ENCODE data around the gene ALOX15B. TPM values are rescaled to one million over a fixed set of nuclear protein-coding genes. Genes with fewer than 3 reads are reported as not detected.

The ALOX15B gene
- 0.89 TPM for total RNA-seq

GRCh38 chr17:8038954-8039610 is at the start of gene ALOX15B:
TSS of gene ALOX15B (plus strand) at chr17:8039059. CDS start at chr17:8039156, 97 bp downstream.
- DNase-seq: no peak

GRCh38 chr17:7989781-7990655 is 48.8 kb upstream of the ALOX15B start:
- peak; percentile 52 for DNase-seq

DNA sequence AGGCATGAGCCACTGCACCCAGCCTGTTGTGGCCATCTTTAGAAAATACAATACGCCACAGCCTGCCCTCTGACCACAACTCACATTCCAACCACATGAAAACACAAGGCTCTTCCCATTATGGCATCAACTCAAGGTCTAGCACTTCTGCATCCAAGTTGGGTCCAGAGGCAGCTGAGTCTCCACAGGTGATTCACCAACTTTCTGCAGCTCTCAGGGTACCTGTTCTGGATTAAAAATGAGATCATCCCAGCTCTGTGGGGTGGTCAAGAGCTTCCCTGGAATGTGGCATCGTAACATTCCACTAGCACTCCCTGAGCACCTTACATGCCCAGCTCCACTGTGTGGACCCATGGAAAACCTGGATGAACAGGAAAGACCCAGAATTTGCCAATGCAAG is 46.3 kb upstream of the ALOX15B start:
- no peak for DNase-seq

GRCh38 chr17:7992924-7993323 is 45.9 kb upstream of the ALOX15B start:
- DNase-seq: no peak

- no peak for DNase-seq
Measured at GRCh38 chr17:7993972-7994589, 44.8 kb upstream of the ALOX15B start.

DNA sequence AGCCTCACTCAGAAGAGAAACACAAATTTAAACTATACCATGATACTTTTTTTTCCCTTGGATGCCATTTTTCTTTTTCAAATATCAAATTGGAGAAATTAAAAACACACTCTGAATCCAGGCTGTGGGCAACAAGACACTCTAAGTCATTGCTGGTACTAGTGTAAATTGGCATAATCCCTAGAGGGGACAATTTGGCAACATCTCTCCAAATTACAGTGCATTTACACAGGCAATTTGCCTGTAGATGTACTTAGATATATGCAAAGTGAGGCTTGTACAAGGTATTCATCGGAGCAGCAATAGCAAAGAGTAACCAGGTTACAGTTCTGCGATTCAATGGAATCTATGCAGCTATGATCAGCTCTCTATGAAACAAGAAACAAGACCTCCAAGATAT is 43.1 kb upstream of the ALOX15B start:
- no peak for DNase-seq

DNA sequence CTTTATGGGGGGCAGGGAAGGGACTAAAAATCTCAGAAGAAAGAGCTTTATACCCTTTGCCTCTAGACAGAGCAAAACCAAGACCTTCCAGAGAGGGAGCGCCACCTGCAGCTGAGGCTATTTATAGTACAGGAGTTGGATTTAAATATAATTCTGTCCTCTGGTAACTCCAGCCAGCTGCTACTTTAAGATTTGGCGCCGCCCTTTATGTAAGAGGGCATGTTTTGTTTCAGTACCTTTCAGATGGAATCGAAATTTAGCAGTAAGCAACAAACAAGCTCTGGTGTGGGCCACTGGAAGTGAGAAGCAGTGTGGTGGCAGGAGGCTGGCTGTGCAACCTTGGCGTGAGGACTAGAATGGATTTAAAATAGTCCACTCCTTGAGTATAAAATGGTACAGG is 41.7 kb upstream of the ALOX15B start:
- DNase-seq: peak; percentile 2

- no peak for DNase-seq
Measured at GRCh38 chr17:8001976-8002720, 36.7 kb upstream of the ALOX15B start, which contains the start of gene GUCY2D. TSS of gene GUCY2D (plus strand) at chr17:8002615. CDS start at chr17:8003048, 433 bp downstream.

GRCh38 chr17:8002721-8003593 is 35.9 kb upstream of the ALOX15B start:
- no peak for DNase-seq

DNA sequence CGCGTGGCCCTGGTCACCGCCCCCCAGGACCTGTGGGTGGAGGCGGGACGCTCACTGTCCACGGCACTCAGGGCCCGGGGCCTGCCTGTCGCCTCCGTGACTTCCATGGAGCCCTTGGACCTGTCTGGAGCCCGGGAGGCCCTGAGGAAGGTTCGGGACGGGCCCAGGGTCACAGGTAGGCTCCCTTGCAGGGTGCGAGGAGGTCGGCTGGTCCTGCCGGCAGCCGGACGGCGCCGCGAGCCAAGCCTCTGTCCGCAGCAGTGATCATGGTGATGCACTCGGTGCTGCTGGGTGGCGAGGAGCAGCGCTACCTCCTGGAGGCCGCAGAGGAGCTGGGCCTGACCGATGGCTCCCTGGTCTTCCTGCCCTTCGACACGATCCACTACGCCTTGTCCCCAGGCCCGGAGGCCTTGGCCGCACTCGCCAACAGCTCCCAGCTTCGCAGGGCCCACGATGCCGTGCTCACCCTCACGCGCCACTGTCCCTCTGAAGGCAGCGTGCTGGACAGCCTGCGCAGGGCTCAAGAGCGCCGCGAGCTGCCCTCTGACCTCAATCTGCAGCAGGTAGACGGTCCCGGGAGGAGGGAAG is 35.2 kb upstream of the ALOX15B start:
- DNase-seq: no peak

DNA sequence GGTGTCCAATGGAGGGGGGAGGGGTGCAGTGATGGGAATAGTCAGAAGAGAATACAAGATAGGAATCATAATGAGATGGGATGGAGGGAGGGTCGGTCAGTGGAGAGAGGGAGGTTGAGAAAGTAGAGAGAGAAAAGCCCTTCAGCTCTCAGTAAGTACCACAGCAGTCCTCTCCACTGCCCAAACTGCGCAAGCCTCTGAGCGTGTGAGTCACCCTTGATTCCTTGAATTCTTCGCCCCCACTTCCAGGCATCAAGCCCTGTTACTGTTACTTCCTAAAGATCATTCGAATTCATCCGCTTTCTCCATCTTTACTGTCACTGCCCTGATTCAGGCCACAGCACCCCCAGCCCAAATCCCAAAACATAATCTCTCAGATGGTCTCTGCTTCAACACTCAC is 34.0 kb upstream of the ALOX15B start:
- no peak for DNase-seq

- no peak for DNase-seq
Measured at GRCh38 chr17:8005357-8005756, 33.5 kb upstream of the ALOX15B start.

DNA sequence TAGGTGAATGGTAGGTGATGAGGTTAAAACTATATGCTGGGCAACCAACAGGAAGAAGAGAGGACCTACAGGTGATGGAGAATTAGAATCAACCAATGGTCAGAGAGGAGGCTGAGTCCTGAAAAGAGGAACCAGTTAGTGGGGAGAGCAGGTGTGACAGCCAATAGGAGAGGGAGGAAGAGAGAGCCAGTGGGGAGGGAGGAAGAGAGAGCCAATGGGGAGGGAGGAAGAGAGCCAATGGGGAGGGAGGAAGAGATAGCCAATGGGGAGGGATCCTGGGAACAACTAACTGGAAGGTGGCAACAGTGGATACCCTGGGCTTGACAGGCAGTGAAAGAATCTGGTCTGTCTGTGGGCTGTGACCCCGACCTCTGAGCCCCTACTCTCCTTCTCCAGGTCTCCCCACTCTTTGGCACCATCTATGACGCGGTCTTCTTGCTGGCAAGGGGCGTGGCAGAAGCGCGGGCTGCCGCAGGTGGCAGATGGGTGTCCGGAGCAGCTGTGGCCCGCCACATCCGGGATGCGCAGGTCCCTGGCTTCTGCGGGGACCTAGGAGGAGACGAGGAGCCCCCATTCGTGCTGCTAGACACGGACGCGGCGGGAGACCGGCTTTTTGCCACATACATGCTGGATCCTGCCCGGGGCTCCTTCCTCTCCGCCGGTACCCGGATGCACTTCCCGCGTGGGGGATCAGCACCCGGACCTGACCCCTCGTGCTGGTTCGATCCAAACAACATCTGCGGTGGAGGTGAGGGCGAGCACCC is 32.7 kb upstream of the ALOX15B start:
- no peak for DNase-seq

DNA sequence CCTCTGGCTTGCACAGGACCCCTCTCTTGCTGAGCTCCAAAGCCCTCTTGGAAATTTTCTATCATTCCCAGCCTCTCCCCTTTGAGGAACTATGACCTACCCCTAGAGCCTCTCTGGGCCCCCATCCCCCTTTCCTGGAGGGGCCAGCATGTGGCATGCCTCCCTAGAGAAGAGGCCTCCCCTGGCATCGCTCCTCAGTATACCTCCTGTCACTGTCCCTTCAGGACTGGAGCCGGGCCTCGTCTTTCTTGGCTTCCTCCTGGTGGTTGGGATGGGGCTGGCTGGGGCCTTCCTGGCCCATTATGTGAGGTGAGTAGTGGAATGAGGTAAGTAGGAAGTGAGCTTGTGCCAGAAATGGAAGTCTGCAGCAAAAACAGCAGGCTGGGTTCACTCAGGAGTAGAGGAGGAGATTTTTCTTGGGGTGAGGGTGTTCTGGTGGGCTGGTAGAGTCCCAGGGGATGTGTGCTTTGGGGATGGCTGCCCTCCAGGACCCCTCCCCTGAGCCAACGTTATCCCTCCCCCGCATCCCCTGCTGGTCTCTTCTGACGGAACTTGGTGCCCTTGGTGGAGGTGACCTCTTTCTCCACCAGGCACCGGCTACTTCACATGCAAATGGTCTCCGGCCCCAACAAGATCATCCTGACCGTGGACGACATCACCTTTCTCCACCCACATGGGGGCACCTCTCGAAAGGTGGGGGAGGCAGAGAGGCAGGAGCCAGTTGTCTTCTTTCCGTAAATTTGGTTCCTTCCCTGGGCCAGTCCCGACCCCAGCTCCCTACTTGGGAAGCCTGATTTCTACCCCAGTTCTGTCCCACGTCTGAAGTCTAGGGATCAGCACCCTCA is 31.8 kb upstream of the ALOX15B start:
- DNase-seq: no peak

DNA sequence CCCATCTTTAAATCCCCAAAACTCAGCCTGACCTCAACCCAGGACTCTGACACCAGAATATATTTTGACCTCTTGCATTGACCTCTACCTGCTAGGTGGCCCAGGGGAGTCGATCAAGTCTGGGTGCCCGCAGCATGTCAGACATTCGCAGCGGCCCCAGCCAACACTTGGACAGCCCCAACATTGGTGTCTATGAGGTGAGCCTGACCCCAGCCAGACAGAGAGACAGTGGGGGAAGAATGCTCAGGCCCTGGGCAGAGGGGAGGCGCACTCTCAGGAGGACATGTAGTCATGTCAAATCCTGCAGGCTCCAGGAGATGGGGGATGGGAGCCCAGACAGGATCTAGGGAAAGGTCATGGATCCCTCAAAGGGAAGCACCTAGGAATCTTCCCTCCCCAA is 31.0 kb upstream of the ALOX15B start:
- DNase-seq: no peak

GRCh38 chr17:8012045-8012580 is 26.7 kb upstream of the ALOX15B start:
- DNase-seq: no peak

GRCh38 chr17:8012996-8013640 is 25.7 kb upstream of the ALOX15B start:
- no peak for DNase-seq
